ENCODE results near the gene SIRT4.
A peak's percentile ranks its signal among the peaks of the same experiment; 100 is the strongest.
"Not testable (repeated sequence)": the region's sequence is repeated elsewhere in the genome, so short reads cannot be mapped to it uniquely, and the experiment has no call there.

The SIRT4 gene

GRCh38 chr12:120336392-120336791 is 34.3 kb downstream of the SIRT4 start:
- DNase-seq, result not testable (repeated sequence)

GRCh38 chr12:120337730-120338129 is 35.6 kb downstream of the SIRT4 start:
- no peak for DNase-seq

- no peak for DNase-seq
Measured at GRCh38 chr12:120339256-120339655, 37.1 kb downstream of the SIRT4 start.

GRCh38 chr12:120342175-120343038 is 40.3 kb downstream of the SIRT4 start:
- DNase-seq, result no peak

- DNase-seq, result no peak
Measured at GRCh38 chr12:120343039-120343537, 41.0 kb downstream of the SIRT4 start.

GRCh38 chr12:120343692-120344091 is 41.6 kb downstream of the SIRT4 start:
- no peak for DNase-seq

- no peak for DNase-seq
Measured at GRCh38 chr12:120346031-120346430, 43.9 kb downstream of the SIRT4 start.

GRCh38 chr12:120346681-120347080 is 44.6 kb downstream of the SIRT4 start:
- no peak for DNase-seq

GRCh38 chr12:120347766-120348165 is 45.6 kb downstream of the SIRT4 start:
- DNase-seq, result no peak

- DNase-seq, result no peak
Measured at GRCh38 chr12:120350576-120351350, 48.6 kb downstream of the SIRT4 start.

- DNase-seq, result no peak
Measured at GRCh38 chr12:120352117-120352516, 50.0 kb downstream of the SIRT4 start.

- no peak for DNase-seq
Measured at GRCh38 chr12:120353136-120353535, 51.0 kb downstream of the SIRT4 start.

- no peak for DNase-seq
Measured at GRCh38 chr12:120353556-120354317, 51.6 kb downstream of the SIRT4 start.

- DNase-seq, result peak; percentile 76 to 80
Measured at GRCh38 chr12:120356567-120357030, 54.5 kb downstream of the SIRT4 start.

GRCh38 chr12:120357104-120357503 is 55.0 kb downstream of the SIRT4 start:
- no peak for DNase-seq

GRCh38 chr12:120358412-120359100 is 56.4 kb downstream of the SIRT4 start:
- DNase-seq, result no peak

GRCh38 chr12:120359128-120359527 is 57.0 kb downstream of the SIRT4 start:
- DNase-seq, result no peak

- DNase-seq, result no peak
Measured at GRCh38 chr12:120361506-120362208, 59.5 kb downstream of the SIRT4 start.

Measured in activated CD4-positive, alpha-beta T cell treated with anti-CD3 and anti-CD28 coated beads for 4 hours (primary cell).